ENCODE data around the gene CDKL5. TPM values are rescaled to one million over a fixed set of nuclear protein-coding genes. Genes with fewer than 3 reads are reported as not detected.
"Not testable (repeated sequence)": the region's sequence is repeated elsewhere in the genome, so short reads cannot be mapped to it uniquely, and the experiment has no call there.

CDKL5 gene
- total RNA-seq, 2 donors from 2014 or later: 4.2 to 5.0 TPM

DNA sequence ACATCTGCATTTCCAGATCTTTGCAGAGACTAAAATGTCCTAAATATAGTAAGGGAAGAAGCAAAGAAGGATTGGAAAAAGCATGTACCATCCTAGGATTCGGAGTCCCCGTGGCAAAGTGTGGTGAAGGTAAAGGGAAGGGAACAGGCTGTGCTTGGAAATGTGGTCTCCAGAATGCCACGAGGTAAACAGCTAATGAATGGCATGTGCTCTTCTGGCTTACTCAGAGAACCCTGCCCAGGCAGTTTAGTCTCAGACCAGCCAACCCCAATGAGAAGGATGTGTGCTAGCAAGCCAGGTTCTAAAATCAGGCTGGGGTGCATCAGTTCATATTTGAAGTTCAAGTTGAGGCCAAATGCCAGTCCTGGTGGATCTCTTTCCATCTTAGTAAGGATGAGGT is 133.4 kb downstream of the CDKL5 start:
- intact Hi-C loops (cut with DNase I, micrococcal nuclease): no loop called here
- DNase-seq (no peak), ATAC-seq (no peak)

DNA sequence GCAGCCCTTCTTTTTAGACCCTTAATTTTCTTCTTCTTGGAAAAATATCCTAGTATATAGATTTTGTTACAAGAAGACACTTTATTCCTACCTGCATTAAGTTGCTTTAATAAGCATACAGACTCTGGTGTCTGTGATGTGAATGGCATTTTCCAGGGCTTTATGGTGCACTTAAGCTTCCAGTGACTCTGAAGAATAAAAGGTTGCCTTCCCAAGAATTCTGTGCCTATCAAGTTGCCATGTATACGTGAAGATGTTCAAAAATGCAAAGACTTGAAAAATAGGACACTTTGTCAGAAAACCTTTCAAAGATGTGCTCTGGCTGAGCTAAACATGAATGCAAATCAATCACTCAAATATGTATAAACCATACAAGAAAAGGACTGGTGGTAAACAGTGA is 135.6 kb downstream of the CDKL5 start:
- ATAC-seq: no peak
- intact Hi-C loops (cut with DNase I, micrococcal nuclease): no loop called here
- DNase-seq: no peak

GRCh38 chrX:18565727-18566126 is 140.3 kb downstream of the CDKL5 start:
- intact Hi-C loops (cut with DNase I, micrococcal nuclease): no loop called here
- no peak for DNase-seq

GRCh38 chrX:18566748-18567147 is 141.3 kb downstream of the CDKL5 start:
- no peak for DNase-seq
- no peak for ATAC-seq
- intact Hi-C loops (cut with DNase I, micrococcal nuclease): no loop called here

More at GRCh38 chrX:18565727-18566126, 140.3 kb downstream of the CDKL5 start:
- ATAC-seq: no peak

DNA sequence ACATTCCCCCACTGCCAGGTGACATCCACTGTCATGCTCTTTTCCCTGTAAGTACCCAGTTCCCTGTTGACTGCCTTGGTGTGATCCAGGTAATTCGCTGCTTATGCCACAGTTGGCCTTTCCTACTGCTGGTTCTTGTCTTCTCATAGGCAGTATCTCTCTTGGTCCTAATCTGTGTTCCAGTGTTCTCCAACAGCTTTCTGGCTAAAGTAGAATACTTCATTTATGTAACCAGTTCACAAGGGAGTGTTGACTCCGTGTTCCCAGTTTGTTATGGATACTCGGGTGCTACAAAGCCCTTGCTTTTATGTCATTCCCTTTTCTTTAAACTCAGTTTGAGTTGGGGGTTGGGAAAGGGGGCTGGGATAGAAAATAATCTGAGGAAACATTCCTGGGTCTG is 148.1 kb downstream of the CDKL5 start:
- ATAC-seq (no peak), DNase-seq (no peak)
- intact Hi-C loops (cut with DNase I, micrococcal nuclease): no loop called here

GRCh38 chrX:18574591-18574990 is 149.2 kb downstream of the CDKL5 start:
- intact Hi-C loops (cut with DNase I, micrococcal nuclease): no loop called here
- ATAC-seq (no peak), DNase-seq (no peak)

DNA sequence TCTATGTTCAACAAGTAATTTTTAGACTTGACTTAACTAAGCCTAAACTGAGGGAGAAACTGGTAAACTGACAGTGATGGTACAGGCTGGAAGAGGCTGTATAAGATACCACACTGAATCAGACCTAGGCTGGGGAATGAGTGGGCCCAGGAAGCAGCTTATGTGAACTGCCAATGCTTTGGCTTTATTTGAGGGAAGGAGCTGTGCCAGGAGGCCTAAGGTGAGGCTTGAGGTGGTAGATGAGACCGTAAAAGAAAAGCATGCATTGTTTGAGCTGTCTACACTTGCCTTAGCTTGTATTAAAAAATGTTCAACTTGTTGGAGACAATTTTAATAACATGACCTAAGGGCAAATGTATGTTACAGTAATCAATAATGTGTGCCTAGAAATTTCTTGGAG is 150.3 kb downstream of the CDKL5 start:
- no peak for DNase-seq
- intact Hi-C loops (cut with DNase I, micrococcal nuclease): no loop called here
- ATAC-seq: no peak

GRCh38 chrX:18577400-18577799 is 152.0 kb downstream of the CDKL5 start:
- intact Hi-C loops (cut with DNase I, micrococcal nuclease): no loop called here
- DNase-seq (no peak), ATAC-seq (no peak)

- ATAC-seq: no peak
- no peak for DNase-seq
- intact Hi-C loops (cut with DNase I, micrococcal nuclease): no loop called here
Measured at GRCh38 chrX:18578546-18578945, 153.1 kb downstream of the CDKL5 start.

DNA sequence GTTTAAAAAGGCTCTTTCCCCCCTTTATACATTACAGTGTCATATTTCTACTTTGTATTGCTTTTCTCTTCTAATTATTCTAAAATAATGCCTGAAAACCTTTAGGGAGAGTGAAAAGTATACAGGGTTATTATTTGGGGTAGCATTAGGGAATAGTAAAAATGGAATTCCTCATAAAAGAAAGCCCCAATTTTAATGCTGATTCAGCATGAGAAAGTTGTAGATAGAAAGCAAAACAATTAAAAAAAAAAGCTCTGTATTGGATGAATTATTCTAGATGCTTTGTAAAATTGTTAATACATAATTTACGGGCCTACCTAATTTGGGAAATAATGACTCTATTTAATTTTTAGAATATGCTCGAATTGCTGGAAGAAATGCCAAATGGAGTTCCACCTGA is 154.1 kb downstream of the CDKL5 start:
- intact Hi-C loops (cut with DNase I, micrococcal nuclease): no loop called here
- no peak for DNase-seq
- no peak for ATAC-seq

GRCh38 chrX:18582910-18583493 is 157.6 kb downstream of the CDKL5 start:
- ATAC-seq (no peak), DNase-seq (no peak)
- intact Hi-C loops (cut with DNase I, micrococcal nuclease): no loop called here

DNA sequence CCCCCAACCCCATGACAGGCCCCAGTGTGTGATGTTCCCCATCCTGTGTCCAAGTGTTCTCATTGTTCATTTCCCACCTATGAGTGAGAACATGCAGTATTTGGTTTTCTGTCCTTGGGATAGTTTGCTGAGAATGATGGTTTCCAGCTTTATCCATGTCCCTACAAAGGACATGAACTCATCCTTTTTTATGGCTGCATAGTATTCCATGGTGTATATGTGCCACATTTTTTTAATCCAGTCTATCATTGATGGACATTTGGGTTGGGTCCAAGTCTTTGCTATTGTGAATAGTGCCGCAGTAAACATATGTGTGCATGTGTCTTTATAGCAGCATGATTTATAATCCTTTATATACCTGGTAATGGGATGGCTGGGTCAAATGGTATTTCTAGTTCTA is 163.9 kb downstream of the CDKL5 start:
- ATAC-seq; intact Hi-C loops (cut with DNase I, micrococcal nuclease): not testable (repeated sequence)

DNA sequence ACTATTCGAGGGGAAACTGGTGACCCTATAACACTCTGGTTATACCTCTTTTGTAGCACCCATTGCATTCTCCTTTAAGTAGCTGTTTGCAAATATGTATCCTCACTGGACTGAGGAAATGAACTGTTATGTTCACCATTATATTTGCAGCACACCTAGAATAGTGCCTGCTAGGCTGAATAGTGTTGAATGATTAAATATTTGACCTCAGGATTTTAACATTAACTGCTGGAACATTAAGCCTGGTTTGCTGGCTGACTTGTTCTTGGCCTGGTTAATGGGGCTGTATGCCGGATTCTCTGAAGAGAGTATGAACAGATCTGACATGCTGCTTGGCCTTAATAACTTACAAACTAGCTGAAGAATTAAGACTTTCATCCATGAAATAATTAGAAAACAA is 166.4 kb downstream of the CDKL5 start:
- DNase-seq: no peak
- ATAC-seq: no peak
- intact Hi-C loops (cut with DNase I, micrococcal nuclease): no loop called here

More for the DNA sequence above, 163.9 kb downstream of the CDKL5 start:
- DNase-seq: not testable (repeated sequence)

DNA sequence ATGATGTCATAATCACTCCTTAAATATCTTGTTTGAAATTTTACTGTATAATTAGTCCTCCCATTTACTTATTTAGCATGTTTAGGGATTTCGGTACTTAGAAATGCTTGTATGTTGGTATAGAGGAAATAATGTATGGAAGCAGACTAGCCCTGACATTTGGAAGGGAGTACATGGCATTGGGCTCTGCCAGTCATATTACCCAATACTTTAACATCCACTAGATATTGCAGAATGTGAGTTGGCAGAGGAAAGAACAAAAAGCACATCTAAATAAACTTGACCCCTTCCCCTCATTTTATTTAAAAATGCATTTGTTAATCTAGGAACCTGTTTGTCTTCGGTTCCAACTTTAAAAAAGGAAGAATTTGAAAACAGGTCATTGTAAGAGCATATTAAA is 168.7 kb downstream of the CDKL5 start:
- intact Hi-C loops (cut with DNase I, micrococcal nuclease): no loop called here
- no peak for ATAC-seq
- DNase-seq: no peak

DNA sequence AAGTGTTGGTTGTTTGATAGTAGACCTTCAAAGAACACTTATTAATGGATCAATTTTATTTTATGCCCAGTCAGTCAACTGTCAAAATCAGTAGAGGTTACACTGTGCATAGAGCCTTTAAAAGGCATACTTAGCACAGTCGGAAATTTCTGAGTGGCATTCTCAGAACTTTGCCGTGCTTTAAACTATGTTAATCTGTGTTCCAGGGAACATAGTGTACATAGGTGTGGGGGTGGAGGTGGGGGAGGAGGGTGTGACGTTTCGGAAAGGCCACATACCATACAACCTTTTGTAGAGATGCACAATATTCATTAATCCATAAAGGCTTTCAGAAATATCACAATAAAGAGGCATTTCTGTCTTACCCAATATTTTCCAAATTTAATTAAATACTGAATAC is 170.7 kb downstream of the CDKL5 start:
- no peak for DNase-seq
- ATAC-seq: no peak

GRCh38 chrX:18598413-18598812 is 173.0 kb downstream of the CDKL5 start:
- DNase-seq (no peak), ATAC-seq (no peak)
- intact Hi-C loops (cut with DNase I, micrococcal nuclease): no loop called here

More for the DNA sequence above, 170.7 kb downstream of the CDKL5 start:
- intact Hi-C loops (cut with DNase I, micrococcal nuclease): no loop called here

GRCh38 chrX:18607966-18608365 is 182.6 kb downstream of the CDKL5 start:
- no peak for ATAC-seq
- DNase-seq: no peak
- intact Hi-C loops (cut with DNase I, micrococcal nuclease): no loop called here

DNA sequence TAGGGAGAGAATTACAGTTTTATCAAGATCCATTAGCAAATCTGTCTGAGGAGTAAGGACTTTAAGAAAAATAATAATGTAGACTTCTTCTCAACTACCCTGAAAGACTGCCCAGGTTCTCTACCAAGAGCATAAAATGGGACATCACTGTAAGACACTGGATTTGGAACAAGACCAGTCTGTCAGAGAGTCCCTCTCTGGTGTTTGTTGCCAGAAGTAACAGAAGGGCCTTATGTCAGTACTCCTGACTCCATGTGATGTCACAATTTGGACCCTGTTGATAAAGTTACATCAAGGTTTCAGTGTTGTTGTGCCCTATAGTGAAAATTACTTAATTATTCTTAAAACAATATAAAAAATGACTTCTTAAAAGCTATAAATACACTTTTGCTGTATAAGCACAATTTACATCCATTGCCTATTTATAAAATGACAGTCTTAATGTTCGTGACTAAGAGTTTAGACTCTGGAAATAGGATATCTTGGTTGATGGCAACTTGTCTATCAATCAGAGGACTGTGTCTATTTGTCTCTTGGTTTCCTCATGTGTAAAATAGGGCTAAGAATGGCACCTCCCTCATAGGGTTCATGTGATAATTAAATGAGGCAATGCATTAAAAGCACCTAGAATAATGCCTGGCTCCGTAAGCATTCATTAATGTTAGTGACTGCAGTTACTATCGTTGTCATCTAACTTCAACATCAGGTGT is 188.7 kb downstream of the CDKL5 start:
- no peak for ATAC-seq
- intact Hi-C loops (cut with DNase I, micrococcal nuclease): no loop called here
- no peak for DNase-seq

- intact Hi-C loops (cut with DNase I, micrococcal nuclease): no loop called here
- DNase-seq: peak in 1 of 2 donors; percentile 9
- peak; percentile 54 for ATAC-seq
Measured at GRCh38 chrX:18616688-18617406, 191.4 kb downstream of the CDKL5 start.

GRCh38 chrX:18617407-18617750 is 192.0 kb downstream of the CDKL5 start:
- peak; percentile 95 for ATAC-seq
- DNase-seq: peak; percentile 31 to 34

More at GRCh38 chrX:18617407-18617750, 192.0 kb downstream of the CDKL5 start:
- intact Hi-C loops (cut with DNase I, micrococcal nuclease): no loop called here
